Heart left ventricle (tissue), 16 donors: Measurements from ENCODE around the gene HOPX. TPM values are rescaled to one million over a fixed set of nuclear protein-coding genes. Genes with fewer than 3 reads are reported as not detected.

Experiments used
- ATAC-seq, 4 donors: fragments of 200-7000 bp; cut with Tn5 transposase; one replicate each; pipeline ENCODE4 v1.9.1; 2020 to 2022; ENCODE audit warnings: moderate library complexity in 4 of 4, mild to moderate bottlenecking in 3 of 4, moderate number of reproducible peaks in 1 of 4
- DNase-seq, 5 donors: peaks; one replicate each; pipeline ENCODE4 v3.0.0-alpha.2; 2020
- H3K27ac ChIP-seq, 12 donors: fragments of 200-600 bp; sonication (generic) in 4 of 12; one replicate each; pipeline versions ENCODE4 v1.5.0 to v1.8.0; 2016 to 2022; ENCODE audit warnings: mild to moderate bottlenecking in 2 of 12
- H3K27me3 ChIP-seq, 9 donors: fragments of 200-600 bp; sonication (generic) in 2 of 9; one replicate each; pipeline versions ENCODE4 v1.5.1 to v1.8.0; 2016 to 2022; ENCODE audit warnings: mild to moderate bottlenecking in 3 of 9
- H3K36me3 ChIP-seq, 9 donors: fragments of 200-600 bp; sonication (generic) in 2 of 9; one replicate each; pipeline versions ENCODE4 v1.5.0 to v1.8.0; 2018 to 2022; ENCODE audit warnings: mild to moderate bottlenecking in 2 of 9
- H3K4me1 ChIP-seq, 12 donors: fragments of 200-600 bp; sonication (generic) in 4 of 12; one replicate each; pipeline versions ENCODE4 v1.5.0 to v1.8.0; 2016 to 2022; ENCODE audit warnings: mild to moderate bottlenecking in 3 of 12
- H3K4me3 ChIP-seq, 12 donors: fragments of 200-600 bp; sonication (generic) in 4 of 12; one replicate each; pipeline versions ENCODE4 v1.5.0 to v1.8.0; 2017 to 2022; ENCODE audit warnings: mild to moderate bottlenecking in 9 of 12, moderate library complexity in 4 of 12
- H3K9me3 ChIP-seq, 12 donors: fragments of 200-600 bp; sonication (generic) in 4 of 12; one replicate each; pipeline versions ENCODE4 v1.5.0 to v1.8.0; 2016 to 2022; ENCODE audit warnings: mild to moderate bottlenecking in 1 of 12
- POLR2A ChIP-seq, 2 donors: fragments of 450-650 bp; IDR thresholded peaks; one replicate each; pipeline ENCODE4 v1.6.1; 2017; ENCODE audit warnings: antibody characterized with exemption in 2 of 2, mild to moderate bottlenecking in 2 of 2, moderate library complexity in 2 of 2
- WGBS, 4 donors: extraction: QIAGEN DNeasy Blood & Tissue Kit in 2 of 4; methylation state at CpG; one replicate each; pipeline versions ENCODE4 v1.1.5 to v1.1.7; 2013 to 2018; 5-methylcytosine and 5-hydroxymethylcytosine counted together
- intact Hi-C, 10 donors: fragments of 100-400 bp; cut with DNase I; formaldehyde crosslinking; loops; one replicate each; pipeline versions ENCODE4 v1.11.1 to v1.14.2; 2022
- polyA plus RNA-seq, 2 donors: library from polyadenylated mRNA; stranded (reverse); fragments of 200-250 nt; gene quantifications; one replicate each; pipeline ENCODE4 v1.2.3, GENCODE V29; 2013
- total RNA-seq, 9 donors: library from RNA; depleted of rRNA in 2 of 9; stranded (reverse); fragments of >200 nt in 2 of 9; fragmentation: NEBNext Ultra II Directional in 3 of 9; extraction: Animal tissue kit (Norgen Biotek cat#: 25700) in 3 of 9; gene quantifications; one replicate each; pipeline versions ENCODE4 v1.1.0 to v1.2.4, GENCODE V29; 2016 to 2023
- TF ChIP-seq, protein P1 (sequence below), 12 donors: fragments of 200-600 bp; sonication (generic) in 4 of 12; IDR thresholded peaks; one replicate each; pipeline versions ENCODE4 v1.5.0 to v1.8.0; 2018 to 2022; ENCODE audit warnings: antibody characterized with exemption in 12 of 12, mild to moderate bottlenecking in 5 of 12
- donor health status: ischemic (EF 13 %, LVEDD 7.1; RV severe dilation, severe dysfunction).
- donor health status: healthy with polysubstance abuse.
- donor health status: DM: no; HTN: yes; CAD: no.
- donor health status: DM: no; HTN: no; CAD: no.
- donor health status: ischemic (EF 25% LVEDD 6.9; RV normal size, moderate dysfunction).
- donor health status: ischemic (EF 25% LVEDD 5.7; RV mildly dilated, moderate dysfunction).
- donor health status: healthy.
- donor health status: DM: yes; HTN: yes; CAD: no.
- donor health status: ischemic (EF 35%, LVEDD 5.7; RV mildly dilated, moderate dysfunction).
- donor health status: nonischemic (EF 11% LVEDD 7.7; RV severe dilation, severe dysfunction).
- donor health status: DM: yes; HTN: yes; CAD: no.
- donor health status: PGD.
- donor health status: ischemic (EF 29% LVEDD 5.4; RV normal size, mild dysfunction).
- donor health status: nonischemic (EF 23%, LVEDD 6.1; RV moderate dilation, normal function).

The HOPX gene
- total and polyA plus RNA-seq, 11 donors: 1.5 to 223 (median 21.1) TPM

GRCh38 chr4:56654238-56654632 lies 26.9 kb downstream of the HOPX start:
- Histone ChIP-seq H3K27me3 (peaks cover 4 to 39% (median 19%) of the 10 kb centered on the region in 9 donors), H3K36me3 (no peaks in the 10 kb centered on the region), H3K9me3 (no peaks in the 10 kb centered on the region), H3K27ac (peak overlapping the region in 2 of 12 donors; percentile 67 to 85), H3K4me1 (peaks cover 0 to 35% (median 16%) of the 10 kb centered on the region in 12 donors), H3K4me3 (peak overlapping the region in 1 of 12 donors; percentile 69)
- intact Hi-C loops: loop anchor here in 2 of 10 donors (5.0 to 10.0 kb wide), 2 partner anchors 71 to 133 kb away; no protein-coding TSS in a partner anchor
- WGBS, 4 donors: 37 to 53% (median 43%) methylated on average over 4 of the region's 4 CpGs
- DNase-seq: no peak
- TF ChIP-seq, protein P1, sequence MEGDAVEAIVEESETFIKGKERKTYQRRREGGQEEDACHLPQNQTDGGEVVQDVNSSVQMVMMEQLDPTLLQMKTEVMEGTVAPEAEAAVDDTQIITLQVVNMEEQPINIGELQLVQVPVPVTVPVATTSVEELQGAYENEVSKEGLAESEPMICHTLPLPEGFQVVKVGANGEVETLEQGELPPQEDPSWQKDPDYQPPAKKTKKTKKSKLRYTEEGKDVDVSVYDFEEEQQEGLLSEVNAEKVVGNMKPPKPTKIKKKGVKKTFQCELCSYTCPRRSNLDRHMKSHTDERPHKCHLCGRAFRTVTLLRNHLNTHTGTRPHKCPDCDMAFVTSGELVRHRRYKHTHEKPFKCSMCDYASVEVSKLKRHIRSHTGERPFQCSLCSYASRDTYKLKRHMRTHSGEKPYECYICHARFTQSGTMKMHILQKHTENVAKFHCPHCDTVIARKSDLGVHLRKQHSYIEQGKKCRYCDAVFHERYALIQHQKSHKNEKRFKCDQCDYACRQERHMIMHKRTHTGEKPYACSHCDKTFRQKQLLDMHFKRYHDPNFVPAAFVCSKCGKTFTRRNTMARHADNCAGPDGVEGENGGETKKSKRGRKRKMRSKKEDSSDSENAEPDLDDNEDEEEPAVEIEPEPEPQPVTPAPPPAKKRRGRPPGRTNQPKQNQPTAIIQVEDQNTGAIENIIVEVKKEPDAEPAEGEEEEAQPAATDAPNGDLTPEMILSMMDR (IDR thresholded peaks at IDR 0.05): no peak
- no peak for TF ChIP-seq POLR2A (IDR thresholded peaks at IDR 0.05)
- peak in 1 of 4 donors; percentile 15 for ATAC-seq

GRCh38 chr4:56653461-56654237 lies 27.4 kb downstream of the HOPX start:
- Histone ChIP-seq H3K36me3 (no peaks in the 10 kb centered on the region), H3K4me3 (no peak overlapping the region), H3K27me3 (peaks cover 4 to 37% (median 19%) of the 10 kb centered on the region in 9 donors), H3K4me1 (peaks cover 0 to 38% (median 16%) of the 10 kb centered on the region in 12 donors), H3K27ac (peak overlapping the region in 2 of 12 donors; percentile 67 to 85), H3K9me3 (no peaks in the 10 kb centered on the region)
- intact Hi-C loops: loop anchor here in 2 of 10 donors (5.0 to 10.0 kb wide), 2 partner anchors 71 to 134 kb away; no protein-coding TSS in a partner anchor
- WGBS, 4 donors: 55 to 75% (median 65%) methylated on average over 1 of the region's 1 CpG
- ATAC-seq (no peak), DNase-seq (no peak)
- TF ChIP-seq POLR2A (IDR thresholded peaks at IDR 0.05): no peak
- TF ChIP-seq, protein P1 (IDR thresholded peaks at IDR 0.05): no peak

- Histone ChIP-seq H3K4me1 (peaks cover 0 to 46% (median 16%) of the 10 kb centered on the region in 12 donors), H3K27ac (peak overlapping the region in 2 of 12 donors; percentile 26 to 49), H3K36me3 (no peaks in the 10 kb centered on the region), H3K9me3 (no peaks in the 10 kb centered on the region), H3K27me3 (peaks cover 4 to 29% (median 16%) of the 10 kb centered on the region in 9 donors), H3K4me3 (no peak overlapping the region)
- TF ChIP-seq, protein P1 (IDR thresholded peaks at IDR 0.05): no peak
- TF ChIP-seq POLR2A (IDR thresholded peaks at IDR 0.05): no peak
- intact Hi-C loops: loop anchor here in 2 of 10 donors (5.0 to 10.0 kb wide), 2 partner anchors 73 to 135 kb away; no protein-coding TSS in a partner anchor
- no peak for DNase-seq
- ATAC-seq: no peak
- WGBS, 4 donors: 78 to 95% (median 85%) methylated on average over 3 of the region's 3 CpGs
These were observed 28.9 kb downstream of the HOPX start for GRCh38 chr4:56652196-56652595.

DNA sequence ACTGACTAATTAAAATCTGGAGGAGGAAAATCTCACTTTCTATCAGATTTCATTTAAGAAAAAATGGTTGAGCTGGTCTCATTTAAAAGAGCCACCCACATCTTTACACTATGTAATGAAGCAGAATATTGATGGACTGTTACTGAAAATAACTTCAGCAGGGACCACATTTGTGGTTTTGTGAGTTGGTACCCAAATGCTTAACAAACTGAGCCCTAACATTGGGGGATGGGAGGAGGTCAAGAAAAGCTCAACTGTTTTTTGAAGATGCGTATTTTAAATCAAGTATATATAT lies 30.1 kb downstream of the HOPX start:
- no peak overlapping the region for H3K4me3 ChIP-seq
- H3K9me3 ChIP-seq: peaks cover 0 to 7% (median 0%) of the 10 kb centered on the region in 12 donors
- intact Hi-C loops: loop anchor here in 2 of 10 donors (5.0 to 10.0 kb wide), 2 partner anchors 74 to 136 kb away; no protein-coding TSS in a partner anchor
- no peak for ATAC-seq
- H3K27ac ChIP-seq: no peak overlapping the region
- no peak for DNase-seq
- H3K27me3 ChIP-seq: peaks cover 0 to 18% (median 7%) of the 10 kb centered on the region in 9 donors
- 95 to 98% (median 97%) methylated on average over 1 of the region's 1 CpG for WGBS, 4 donors
- TF ChIP-seq, protein P1 (IDR thresholded peaks at IDR 0.05): no peak
- no peak for TF ChIP-seq POLR2A (IDR thresholded peaks at IDR 0.05)
- H3K4me1 ChIP-seq: peaks cover 0 to 42% (median 14%) of the 10 kb centered on the region in 12 donors
- no peaks in the 10 kb centered on the region for H3K36me3 ChIP-seq
